ENCODE results near the gene STK24.

GRCh38 chr13:98467263-98467985, 109.5 kb downstream of the STK24 start:
- TF ChIP-seq POLR2A (IDR thresholded peaks at IDR 0.05; ENCODE audit: low read depth, low read length) (no peak), POLR2AphosphoS5 (IDR thresholded peaks at IDR 0.05; ENCODE audit: low read depth, low read length) (no peak), TAF1 (IDR thresholded peaks at IDR 0.05; ENCODE audit: borderline replicate concordance, low read depth, low read length) (no peak)

Data from GM12892 (cell line).